H1 (cell line): Measurements from ENCODE around the gene RETREG3.

Experiments used
- ATF2 ChIP-seq: IDR thresholded peaks from 2 replicates; pipeline ENCODE4 v1.6.1; 2012; ENCODE audit warnings: low read length, inconsistent platforms
- CBX8 ChIP-seq: fragments of 300-800, 300-1000 bp; sonication (generic); IDR thresholded peaks from 2 replicates; pipeline ENCODE4 v1.7.1; 2016; ENCODE audit warnings: low read depth, low read length, borderline replicate concordance
- CTCF ChIP-seq, 3 experiments: IDR thresholded peaks; 1 replicate in 2 of 3; 2 replicates in 1 of 3; pipeline versions ENCODE4 v1.5.1 to v1.6.1; 2011; ENCODE audit warnings: low read length in 3 of 3, mild to moderate bottlenecking in 3 of 3, inconsistent platforms in 2 of 3, low read depth in 1 of 3, moderate library complexity in 1 of 3; ENCODE audit not compliant: insufficient read depth in 1 of 3; ENCODE audit errors: control extremely low read depth in 1 of 3
- EZH2 ChIP-seq: fragments of 200-600 bp; sonication (generic); IDR thresholded peaks from 2 replicates; pipeline ENCODE4 v1.7.1; 2012; ENCODE audit warnings: low read depth, mild to moderate bottlenecking, moderate library complexity, low read length, inconsistent platforms; ENCODE audit not compliant: severe bottlenecking
- KDM5A ChIP-seq: fragments of 200-600 bp; IDR thresholded peaks from 2 replicates; pipeline ENCODE4 v1.7.1; 2012; ENCODE audit warnings: mild to moderate bottlenecking, low read length, inconsistent platforms, mixed read lengths
- POLR2A ChIP-seq, 2 experiments: IDR thresholded peaks; 1 replicate in 1 of 2; 2 replicates in 1 of 2; pipeline ENCODE4 v1.6.1; 2011; ENCODE audit warnings: low read depth in 2 of 2, low read length in 2 of 2, mild to moderate bottlenecking in 2 of 2; ENCODE audit errors: control extremely low read depth in 1 of 2
- POLR2AphosphoS5 ChIP-seq: IDR thresholded peaks from 2 replicates; pipeline ENCODE4 v1.6.1; 2011; ENCODE audit warnings: low read depth, low read length
- SIN3A ChIP-seq, 2 experiments: IDR thresholded peaks in 1 of 2; conservative IDR thresholded peaks in 1 of 2; 2 replicates each; pipeline ENCODE4 v1.6.1; 2011 to 2012; ENCODE audit warnings: low read length in 2 of 2, improper control_type of control experiment in 1 of 2, low read depth in 1 of 2, mild to moderate bottlenecking in 1 of 2
- SP1 ChIP-seq: IDR thresholded peaks from 2 replicates; pipeline ENCODE4 v1.6.1; 2011; ENCODE audit warnings: low read depth, low read length
- SP2 ChIP-seq: IDR thresholded peaks from 2 replicates; pipeline ENCODE4 v1.6.1; 2012; ENCODE audit warnings: mild to moderate bottlenecking, low read length, inconsistent platforms
- TAF1 ChIP-seq: IDR thresholded peaks from 2 replicates; pipeline ENCODE4 v1.6.1; 2011; ENCODE audit warnings: mild to moderate bottlenecking, low read depth, low read length
- TCF12 ChIP-seq: IDR thresholded peaks from 2 replicates; pipeline ENCODE4 v1.6.1; 2011; ENCODE audit warnings: low read depth, mild to moderate bottlenecking, low read length
- YY1 ChIP-seq: IDR thresholded peaks from 2 replicates; pipeline ENCODE4 v1.6.1; 2011; ENCODE audit warnings: low read depth, mild to moderate bottlenecking, low read length

- TF ChIP-seq CTCF (IDR thresholded peaks at IDR 0.05; ENCODE audit: control extremely low read depth in 1 of 3, insufficient read depth in 1 of 3, low read depth in 1 of 3, low read length in 3 of 3), result no peak
- TF ChIP-seq SP1, result no peak
- no peak for TF ChIP-seq KDM5A
- no peak for TF ChIP-seq TCF12
- TF ChIP-seq POLR2AphosphoS5, result no peak; the same call in 1 of the 2 replicates
- no peak for TF ChIP-seq CBX8
- TF ChIP-seq SP2, result no peak
- no peak for TF ChIP-seq YY1
- TF ChIP-seq EZH2, result no peak
- TF ChIP-seq SIN3A (conservative IDR thresholded peaks at IDR 0.05 in 1 of 2, IDR thresholded peaks at IDR 0.05 in 1 of 2; ENCODE audit: low read depth in 1 of 2, low read length in 2 of 2), result peak; percentile 11 to 68; a peak in 2 of 4 replicates
- TF ChIP-seq TAF1, result no peak; the same call in 1 of the 2 replicates
- TF ChIP-seq ATF2, result no peak
- no peak for TF ChIP-seq POLR2A (IDR thresholded peaks at IDR 0.05; ENCODE audit: control extremely low read depth in 1 of 2, low read depth in 2 of 2, low read length in 2 of 2)
Measured at GRCh38 chr17:42536048-42536371, 73.2 kb downstream of the RETREG3 start, which contains the start of gene NAGLU.
